Measurements from ENCODE around the gene CNPY3.
A peak's percentile ranks its signal among the peaks of the same experiment; 100 is the strongest.
"Not testable (repeated sequence)": the region's sequence is repeated elsewhere in the genome, so short reads cannot be mapped to it uniquely, and the experiment has no call there.

CNPY3 gene

DNA sequence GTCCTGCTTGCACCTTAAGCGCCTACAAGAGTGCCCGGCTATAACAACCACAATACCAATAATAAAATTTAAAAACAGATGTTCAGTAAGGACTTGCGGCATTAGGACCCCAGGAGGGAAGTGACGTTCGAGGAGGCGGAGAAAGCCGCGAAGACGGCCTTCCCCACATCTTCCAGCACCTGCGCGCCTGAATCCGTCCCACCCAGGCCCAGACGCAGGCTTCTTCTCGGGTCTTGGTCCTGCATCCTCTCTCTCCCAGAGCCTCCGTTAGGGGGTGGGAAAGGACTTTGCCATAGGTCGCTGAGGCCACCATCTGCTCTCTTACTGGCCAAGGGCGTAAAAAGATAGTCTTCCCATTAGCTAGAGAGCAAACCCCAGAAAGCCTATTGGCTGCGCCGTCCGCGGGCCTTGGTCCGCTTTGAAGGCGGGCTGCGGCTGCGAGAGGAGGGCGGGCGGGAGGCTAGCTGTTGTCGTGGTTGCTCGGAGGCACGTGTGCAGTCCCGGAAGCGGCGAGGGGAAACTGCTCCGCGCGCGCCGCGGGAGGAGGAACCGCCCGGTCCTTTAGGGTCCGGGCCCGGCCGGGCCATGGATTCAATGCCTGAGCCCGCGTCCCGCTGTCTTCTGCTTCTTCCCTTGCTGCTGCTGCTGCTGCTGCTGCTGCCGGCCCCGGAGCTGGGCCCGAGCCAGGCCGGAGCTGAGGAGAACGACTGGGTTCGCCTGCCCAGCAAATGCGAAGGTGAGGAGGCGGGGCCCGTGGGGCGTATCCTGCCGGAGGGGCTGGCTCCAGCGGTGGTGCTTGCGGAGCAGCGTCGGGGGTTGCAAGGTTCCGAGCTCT is at the start of gene CNPY3:
CNPY3 (plus strand) TSS at position 495 of the 835 bp plus-strand sequence; CDS start at position 586, 91 bp downstream.
- DNase-seq = peak; percentile 75 to 91 (median 84)

DNA sequence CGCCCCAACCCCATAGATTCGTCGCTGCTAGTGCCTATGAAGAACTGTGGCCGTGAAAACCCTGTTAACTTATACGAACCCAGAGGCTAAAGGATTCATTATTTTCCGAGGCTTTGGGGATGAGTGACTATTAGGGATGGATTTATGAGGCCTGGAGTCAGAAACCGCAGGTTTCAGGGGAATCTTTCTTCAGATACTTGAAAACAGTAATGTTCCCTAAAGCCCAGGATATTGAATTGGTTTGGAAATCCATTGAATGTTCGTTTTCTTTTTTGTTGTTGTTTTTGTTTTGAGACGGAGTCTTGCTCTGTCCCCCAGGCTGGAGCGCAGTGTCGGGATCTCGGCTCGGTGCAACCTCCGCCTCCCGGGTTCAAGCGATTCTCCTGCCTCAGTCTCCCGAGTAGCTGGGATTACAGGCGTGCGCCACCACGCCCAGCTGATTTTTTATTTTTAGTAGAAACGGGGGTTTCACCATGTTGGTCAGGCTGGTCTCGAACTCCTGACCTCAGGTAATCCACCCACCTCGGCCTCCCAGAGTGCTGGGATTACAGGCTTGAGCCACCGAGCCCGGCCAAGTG is 49.0 kb upstream of the CNPY3 start:
- DNase-seq = not testable (repeated sequence)

DNA sequence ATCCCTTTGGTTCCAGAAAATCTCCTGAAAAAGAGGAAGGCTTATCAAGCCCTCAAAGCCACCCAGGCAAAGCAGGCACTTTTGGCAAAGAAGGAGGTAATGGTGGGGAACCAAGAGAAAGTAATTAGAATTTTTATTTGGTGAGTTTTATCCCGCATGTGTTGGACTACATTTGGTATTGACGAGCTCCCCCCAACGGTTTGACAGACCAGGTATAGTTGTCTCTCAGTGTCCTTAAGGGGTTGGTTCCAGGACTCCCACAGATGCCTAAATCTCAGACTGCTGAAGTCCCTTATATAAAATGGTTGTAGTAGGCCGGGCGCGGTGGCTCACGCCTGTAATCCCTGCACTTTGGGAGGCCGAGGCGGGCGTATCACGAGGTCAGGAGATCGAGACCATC is 48.4 kb upstream of the CNPY3 start:
- DNase-seq = not testable (repeated sequence)

DNA sequence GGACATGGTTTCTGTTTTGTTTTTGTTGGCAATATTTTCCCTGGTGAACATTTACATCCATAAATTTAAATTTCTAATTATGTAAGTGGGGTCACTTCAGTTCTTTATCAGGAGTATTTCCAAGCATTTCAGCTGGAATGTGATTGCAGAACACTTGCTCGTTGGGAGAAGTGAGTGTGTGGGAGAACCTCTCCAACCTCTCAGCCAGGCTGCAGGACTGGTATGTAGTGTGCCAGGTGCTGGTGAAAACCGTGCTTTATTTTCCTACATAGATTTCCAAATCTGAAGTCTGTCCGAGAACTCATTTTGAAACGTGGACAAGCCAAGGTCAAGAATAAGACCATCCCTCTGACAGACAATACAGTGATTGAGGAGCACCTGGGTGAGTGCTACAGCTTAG is 43.6 kb upstream of the CNPY3 start:
- DNase-seq = no peak

DNA sequence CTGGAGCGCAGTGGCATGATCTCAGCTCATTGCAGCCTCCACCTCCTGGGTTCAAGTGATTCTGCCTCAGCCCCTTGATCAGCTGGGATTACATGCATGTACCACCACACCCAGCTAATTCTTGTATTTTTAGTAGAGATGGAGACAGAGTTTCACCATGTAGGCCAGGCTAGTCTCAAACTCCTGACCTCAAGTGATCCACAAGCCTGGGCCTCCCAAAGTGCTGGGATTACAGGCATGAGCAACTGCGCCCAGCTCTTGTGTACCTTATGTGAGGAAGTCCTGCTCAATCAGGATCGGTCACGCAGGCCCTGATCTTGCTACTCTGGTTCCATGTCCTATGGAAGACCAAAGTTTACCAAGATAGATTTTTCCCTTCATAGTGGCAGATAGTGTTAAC is 41.1 kb upstream of the CNPY3 start:
- not testable (repeated sequence) for DNase-seq

DNA sequence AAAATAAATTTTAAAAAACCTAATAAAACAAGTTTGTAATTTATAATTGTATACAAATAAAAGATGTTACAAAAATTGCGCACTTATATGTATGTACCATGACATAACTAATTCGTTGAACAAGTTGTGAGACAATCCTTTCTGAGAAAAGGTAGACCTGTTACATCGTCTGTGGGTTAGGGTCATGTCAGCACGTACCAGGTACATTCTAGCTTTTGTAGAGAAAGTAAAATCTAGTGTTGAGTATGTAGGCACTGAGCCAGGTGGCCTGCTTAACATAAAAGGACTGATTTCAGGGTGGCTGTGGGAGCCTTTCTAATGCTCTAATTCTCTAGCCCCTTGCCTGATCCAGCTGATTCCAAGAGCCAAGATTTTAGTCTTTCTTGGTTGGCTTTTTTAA is 39.5 kb upstream of the CNPY3 start:
- no peak for DNase-seq

DNA sequence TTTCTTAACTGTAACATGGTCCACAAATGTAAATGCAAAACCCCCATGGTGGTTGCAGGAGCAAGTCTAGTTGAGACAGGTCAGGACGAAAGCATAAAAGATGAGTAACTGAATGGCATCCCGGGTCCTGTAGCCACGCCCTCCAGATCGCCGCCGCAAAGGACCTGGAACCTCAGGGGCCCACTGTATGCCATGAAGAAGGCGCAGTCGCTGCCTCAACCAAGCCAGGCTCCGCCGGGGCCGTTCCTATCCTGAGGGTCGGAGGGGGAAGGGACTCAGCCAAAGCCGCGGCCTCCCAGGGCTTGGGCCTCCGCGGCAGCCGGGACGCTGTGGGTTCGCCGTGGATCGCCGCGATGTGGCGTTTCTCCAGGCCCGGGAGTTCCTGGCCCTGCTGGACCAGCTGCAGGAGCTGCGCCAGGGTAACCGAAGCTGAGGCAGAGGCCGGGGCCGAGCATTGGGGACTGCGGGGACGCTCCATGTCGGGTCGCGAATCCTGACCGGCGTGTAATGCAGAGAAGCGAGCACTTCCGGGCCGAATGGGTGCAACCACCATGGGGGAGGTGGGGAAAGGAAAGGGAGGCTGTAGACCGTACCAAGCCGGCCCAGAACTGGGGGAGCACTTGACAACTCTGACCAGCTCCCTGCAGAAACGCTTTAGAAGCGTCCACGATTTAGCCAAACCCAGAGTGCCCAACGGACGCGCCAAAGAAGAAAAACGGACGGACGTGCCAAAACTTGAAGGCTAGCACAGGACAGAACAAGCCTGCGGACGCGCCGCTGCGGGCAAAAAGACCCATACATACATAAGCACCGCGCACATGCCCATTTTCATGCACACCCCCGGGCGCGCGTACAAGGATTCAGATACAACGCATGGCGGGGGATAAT is 38.7 kb upstream of the CNPY3 start:
- DNase-seq = peak; percentile 73 to 79 (median 76)

DNA sequence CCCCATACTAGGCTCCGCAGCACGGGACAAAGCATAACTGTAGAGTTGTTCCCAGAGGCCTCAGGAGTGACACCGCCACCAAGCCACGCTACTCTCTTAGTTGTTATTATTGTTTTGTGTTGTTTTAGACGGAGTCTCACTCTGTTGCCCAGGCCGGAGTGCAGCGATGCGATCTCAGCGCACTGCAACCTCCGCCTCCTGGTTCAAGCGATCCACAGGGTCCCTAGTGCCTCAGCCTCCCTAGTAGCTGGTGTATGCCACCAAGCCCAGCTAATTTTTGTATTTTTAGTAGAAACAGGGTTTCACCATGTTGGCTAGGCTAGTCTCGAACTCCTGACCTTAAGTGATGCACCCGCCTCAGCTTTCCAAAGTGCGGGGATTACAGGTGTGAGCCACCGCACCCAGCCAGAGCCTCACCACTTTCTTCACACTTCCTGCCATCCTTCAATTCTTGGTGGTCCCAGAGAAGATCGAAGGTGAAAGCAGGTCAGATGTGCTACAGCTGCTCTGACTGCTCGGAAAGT is 38.0 kb upstream of the CNPY3 start:
- DNase-seq = no peak

DNA sequence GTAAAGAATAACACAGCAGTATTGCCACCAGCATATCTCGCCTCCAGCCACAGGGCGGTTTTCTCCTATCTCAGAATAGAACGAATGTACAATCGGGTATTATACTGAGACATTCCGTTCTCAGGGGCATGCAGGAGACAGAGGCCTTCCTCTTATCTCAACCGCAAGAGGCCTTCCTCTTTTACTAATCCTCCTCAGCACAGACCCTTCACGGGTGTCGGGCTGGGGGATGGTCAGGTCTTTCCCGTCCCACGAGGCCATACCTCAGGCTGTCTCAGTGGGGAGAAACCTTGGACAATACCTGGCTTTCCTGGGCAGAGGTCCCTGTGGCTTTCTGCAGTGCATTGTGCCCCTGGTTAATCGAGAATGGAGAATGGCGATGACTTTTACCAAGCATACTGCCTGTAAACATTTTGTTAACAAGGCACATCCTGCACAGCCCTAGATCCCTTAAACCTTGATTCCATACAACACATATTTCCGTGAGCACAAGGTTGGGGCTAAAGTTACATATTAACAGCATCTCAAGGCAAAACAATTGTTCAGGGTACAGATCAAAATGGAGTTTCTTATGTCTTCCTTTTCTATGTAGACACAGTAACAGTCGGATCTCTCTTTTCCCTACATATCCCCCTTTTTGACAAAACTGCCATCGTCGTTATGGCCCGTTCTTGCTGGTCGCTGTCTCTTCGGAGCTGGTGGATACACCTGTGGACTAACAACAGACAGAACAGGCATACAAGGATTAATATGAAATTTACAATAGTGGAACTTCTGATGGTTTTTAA is 35.0 kb upstream of the CNPY3 start:
- not testable (repeated sequence) for DNase-seq

DNA sequence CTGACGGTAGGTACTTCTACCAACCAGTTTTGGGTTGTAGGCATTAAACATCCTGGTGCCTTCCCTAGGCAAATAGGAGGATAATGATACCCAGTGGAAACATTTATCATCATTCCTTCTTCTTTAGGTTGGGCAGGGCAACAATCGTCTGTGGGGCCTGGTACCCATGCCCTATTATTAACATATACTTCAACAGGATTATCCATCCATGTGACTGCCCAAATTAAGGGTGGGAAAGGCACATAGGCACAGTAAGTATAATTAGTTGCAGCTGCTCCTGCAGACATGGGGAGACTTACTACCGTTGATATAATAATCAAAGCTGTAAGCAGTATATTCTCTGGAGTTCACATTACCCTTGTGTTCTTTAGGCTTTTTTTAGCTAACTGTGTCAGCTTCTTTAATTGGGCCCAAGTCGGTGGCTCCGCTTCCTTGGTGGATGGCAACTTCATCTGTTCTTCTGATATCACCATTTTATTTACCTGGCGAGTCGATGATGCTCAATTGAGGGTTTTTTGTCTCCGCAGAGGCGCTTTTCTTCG is 33.0 kb upstream of the CNPY3 start:
- DNase-seq = no peak

DNA sequence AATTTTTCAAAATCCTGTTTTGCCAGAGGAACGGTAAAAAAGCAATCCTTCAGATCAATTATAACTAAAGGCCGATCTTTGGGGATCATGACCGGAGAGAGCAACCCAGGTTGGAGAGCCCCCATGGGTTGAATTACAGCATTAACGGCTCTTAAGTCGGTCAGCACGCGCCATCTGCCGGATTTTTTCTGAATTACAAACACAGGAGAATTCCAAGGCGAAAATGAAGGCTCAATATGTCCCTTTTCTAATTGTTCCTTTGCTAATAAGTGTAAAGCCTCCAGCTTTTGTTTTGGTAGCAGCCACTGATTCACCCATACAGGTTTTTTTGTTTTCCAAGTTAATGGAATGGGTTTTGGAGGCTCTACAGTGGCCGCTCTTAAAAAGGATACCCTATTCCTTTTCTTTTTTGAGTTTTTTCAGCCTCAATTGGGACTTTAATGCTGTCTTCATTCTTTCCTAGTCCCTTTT is 30.4 kb upstream of the CNPY3 start:
- DNase-seq = peak; percentile 37 to 51 (median 39)

DNA sequence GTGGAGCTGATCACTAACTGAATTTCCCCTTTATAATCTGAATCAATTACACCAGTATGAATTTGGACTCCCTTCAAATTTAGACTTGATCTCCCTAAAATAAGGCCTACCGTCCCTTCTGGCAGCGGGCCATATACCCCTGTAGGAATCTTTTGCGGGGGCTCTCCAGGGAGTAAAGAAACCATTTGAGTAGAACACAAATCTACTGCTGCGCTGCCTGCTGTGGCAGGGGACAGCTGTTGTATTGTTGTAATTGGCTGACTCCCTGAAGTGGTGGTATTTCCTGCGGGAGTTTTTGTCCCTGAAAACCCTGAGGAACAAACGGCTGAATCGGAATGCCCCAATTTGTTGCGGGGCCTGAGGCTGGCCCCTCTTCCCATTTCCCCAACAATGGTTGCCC is 29.4 kb upstream of the CNPY3 start:
- no peak for DNase-seq

DNA sequence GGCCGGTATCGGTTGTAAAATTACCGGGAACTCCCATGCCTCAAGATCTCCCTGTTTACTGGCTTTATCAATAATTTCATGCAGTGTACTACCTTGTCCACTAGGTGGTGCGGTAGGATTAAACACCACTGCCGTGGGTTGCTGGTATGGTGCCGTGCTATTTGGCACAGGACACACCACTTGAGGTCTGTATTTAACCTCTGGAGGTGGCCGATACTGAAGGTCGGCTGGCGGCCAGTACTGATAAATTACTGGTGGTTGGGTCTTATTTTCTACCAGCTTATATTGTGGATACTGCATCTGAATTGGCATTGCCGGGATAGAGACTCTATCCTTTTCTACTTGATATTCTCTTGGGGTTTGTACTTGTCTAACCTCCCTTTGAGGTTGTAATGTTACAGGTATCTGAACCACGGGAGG is 27.7 kb upstream of the CNPY3 start:
- peak; percentile 15 to 45 (median 40) for DNase-seq

DNA sequence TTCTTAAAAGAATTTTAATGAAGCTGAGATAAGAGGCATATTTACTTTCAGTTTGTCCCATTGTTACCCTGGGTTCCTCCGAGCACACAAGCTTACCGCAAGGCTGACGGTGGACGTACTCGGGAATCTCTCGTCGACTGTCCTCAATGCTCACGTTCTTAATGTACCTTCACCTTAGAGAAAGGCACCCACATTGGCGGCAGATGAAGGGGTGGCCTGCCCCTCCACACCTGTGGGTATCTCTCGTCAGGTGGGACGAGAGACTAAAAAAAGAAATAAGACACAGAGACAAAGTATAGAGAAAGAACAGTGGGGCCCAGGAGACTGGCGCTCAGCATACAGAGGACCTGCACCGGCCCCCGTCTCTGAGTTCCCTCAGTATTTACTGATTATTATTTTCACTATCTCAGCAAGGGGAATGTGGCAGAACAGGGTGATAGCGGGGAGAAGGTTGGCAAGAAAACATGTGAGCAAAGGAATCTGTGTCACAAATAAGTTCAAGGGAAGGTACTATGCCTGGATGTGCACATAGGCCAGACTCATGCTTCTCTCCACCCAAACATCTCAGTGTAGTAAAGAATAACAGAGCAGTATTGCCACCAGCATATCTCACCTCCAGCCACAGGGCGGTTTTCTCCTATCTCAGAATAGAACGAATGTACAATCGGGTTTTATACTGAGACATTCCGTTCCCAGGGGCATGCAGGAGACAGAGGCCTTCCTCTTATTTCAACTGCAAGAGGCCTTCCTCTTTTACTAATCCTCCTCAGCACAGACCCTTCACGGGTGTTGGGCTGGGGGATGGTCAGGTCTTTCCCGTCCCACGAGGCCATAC is 26.6 kb upstream of the CNPY3 start:
- DNase-seq = not testable (repeated sequence)

DNA sequence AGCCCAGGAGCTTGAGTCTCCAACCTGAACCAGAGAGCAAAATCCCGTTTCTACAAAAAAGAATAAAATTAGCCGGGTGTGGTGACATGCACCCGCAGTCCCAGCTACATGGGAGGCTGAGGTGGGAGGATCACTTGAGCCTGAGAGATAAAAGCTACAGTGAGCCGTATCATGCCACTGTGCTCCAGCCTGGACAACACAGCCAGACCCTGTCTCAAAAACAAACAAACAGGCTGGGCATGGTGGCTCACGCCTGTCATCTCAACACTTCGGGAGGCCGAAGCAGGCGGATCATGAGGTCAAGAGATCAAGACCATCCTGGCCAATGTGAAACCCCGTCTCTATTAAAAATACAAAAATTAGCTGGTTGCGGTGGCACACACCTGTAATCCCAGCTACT is 24.8 kb upstream of the CNPY3 start:
- DNase-seq = no peak

DNA sequence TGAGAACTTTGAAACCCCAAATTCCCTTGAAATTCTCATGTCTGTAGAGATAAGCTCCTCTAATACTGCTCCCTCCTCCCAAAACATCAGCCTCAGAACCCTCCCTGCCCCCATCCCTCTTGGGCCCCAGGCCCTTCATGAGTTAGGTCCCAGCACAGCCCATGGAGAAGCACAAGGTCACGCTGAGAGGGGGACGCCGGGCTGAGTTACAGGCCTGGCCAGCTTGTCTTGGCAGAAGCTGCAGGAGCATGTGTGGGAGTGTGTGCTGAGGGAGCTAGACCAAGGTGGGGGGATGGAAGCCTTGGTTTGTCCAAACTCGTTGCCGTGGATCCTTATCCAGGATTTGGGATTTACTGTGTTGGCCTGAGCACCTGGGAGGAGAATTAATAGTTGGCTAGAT is 21.9 kb upstream of the CNPY3 start:
- no peak for DNase-seq

DNA sequence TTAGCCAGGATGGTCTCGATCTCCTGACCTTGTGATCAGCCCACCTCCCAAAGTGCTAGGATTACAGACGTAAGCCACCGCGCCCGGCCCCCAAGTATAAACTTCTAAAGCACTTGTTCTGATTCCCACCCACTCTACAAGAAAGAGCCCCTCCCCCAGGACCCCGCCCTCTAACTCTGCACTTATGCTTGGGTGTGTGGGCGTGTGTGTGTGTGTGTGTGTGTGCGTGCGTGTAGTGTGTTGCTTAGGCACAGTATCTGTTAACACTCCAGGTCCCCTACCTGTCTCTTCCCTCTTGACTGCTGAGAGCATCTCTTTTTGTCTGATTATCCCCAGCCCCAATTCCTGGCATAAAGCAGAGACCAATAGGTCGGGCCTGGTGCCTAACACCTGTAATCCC is 19.4 kb upstream of the CNPY3 start:
- no peak for DNase-seq

DNA sequence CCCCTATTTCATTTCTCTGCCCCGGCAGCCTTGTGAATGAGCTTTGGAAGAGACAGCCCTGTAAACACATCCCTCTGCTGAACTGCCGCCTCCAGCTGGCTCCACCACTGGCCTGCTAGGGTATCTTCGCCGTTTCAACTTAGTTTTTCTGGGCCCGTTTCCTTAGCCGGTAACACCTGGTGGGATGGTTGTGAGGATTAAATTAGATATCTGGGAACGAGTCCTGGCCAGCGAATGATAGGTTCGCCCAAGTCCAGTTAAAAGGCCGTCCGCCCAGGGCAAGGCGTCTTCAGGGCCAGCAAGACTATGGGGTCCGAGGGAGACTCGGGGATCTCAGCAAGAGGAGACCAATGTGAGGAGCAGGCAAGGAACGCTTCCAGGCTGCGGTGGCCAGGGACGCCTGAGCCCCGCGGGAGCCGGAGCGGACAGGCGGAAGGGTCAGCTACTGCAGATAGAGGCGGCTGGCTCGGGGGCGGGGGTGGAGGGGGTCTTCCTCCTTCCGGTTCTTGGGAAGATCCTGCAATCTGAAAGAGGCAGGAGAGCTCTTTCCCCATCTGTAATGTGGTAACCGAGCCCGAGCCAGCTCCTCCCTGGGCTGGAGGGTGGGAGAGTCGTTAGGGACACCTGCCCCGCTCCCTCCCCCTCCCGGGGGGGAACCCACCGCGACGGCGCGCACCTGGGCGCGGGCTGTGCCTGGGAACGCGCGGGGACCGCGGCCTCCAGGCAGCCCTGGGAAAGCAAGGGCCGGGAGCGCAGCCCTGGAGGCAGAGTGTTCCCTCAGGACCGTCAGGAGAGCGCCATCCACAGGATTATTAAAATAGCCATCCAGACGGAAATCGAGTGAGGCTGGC is 17.9 kb upstream of the CNPY3 start:
- no peak for DNase-seq

DNA sequence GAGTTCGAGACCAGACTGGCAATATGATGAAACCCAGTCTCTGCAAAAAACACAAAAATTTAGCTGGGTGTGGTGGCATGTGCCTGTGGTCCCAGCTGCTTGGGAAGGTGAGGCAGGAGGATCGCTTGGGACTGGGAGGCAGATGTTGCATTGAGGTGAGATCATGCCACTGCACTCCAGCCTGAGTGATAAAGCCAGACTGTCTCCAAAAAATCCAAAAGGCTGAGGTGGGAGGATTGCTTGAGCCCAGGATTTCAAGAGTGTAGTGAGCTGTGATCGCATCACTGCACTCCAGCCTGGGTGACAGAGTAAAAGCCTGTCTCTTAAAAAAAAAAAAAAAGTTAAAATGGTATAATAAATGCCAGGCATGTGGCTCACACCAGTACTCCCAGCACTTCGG is 14.7 kb upstream of the CNPY3 start:
- no peak for DNase-seq

DNA sequence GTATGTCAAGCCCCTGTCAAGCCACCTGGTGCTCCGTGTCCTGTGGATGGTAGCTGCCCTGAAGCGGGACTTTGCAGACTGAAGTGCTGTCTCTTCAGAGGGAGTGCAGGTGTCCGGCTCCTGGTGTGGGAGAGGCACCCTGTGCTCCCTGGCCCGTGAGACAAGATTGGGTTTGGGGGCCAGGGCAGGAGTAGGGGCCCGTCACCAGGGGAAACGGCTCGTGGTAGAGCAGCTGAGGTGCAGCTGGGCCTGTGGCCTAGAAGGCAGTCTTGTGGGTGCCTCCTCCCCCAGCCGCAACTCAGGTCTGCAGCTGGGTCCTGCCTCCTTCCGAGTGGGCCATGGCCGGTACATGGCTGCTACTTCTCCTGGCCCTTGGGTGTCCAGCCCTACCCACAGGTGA is 13.5 kb upstream of the CNPY3 start, which contains the start of gene PTCRA:
PTCRA (plus strand) TSS at position 322 of the 400 bp plus-strand sequence; CDS start at position 339, 17 bp downstream.
- no peak for DNase-seq
